ENCODE data around the gene COX8A. TPM values are rescaled to one million over a fixed set of nuclear protein-coding genes. Genes with fewer than 3 reads are reported as not detected.
A peak's percentile ranks its signal among the peaks of the same experiment; 100 is the strongest.

Gene COX8A
- total and polyA plus RNA-seq, 2 of the 13 experiments (the other 11 are each of a cell fraction or from before 2014, with no cell fraction given) = 202 to 406 TPM

- TF ChIP-seq SKIL (CRISPR knock-in tag; IDR thresholded peaks at IDR 0.05; ENCODE audit: borderline replicate concordance) = peak; percentile 67
- TF ChIP-seq FUBP1 (CRISPR knock-in tag; IDR thresholded peaks at IDR 0.05; ENCODE audit: borderline replicate concordance) = 0 out of 2 replicates have a peak, but pooled peaks have one; percentile 49
- TF ChIP-seq FLYWCH1 (CRISPR knock-in tag; IDR thresholded peaks at IDR 0.05) = no peak
- peak; percentile 61; the same call in 1 of the 2 replicates for TF ChIP-seq ATF7-NPFF (CRISPR knock-in tag; IDR thresholded peaks at IDR 0.05; ENCODE audit: low read depth)
- no peak for TF ChIP-seq ZNF775 (CRISPR knock-in tag; IDR thresholded peaks at IDR 0.05; ENCODE audit: borderline replicate concordance)
- no peak for TF ChIP-seq ZNF577 (CRISPR knock-in tag; IDR thresholded peaks at IDR 0.05; ENCODE audit: borderline replicate concordance, low read depth)
- TF ChIP-seq HBP1 (CRISPR knock-in tag; IDR thresholded peaks at IDR 0.05; ENCODE audit: low read depth) = peak; percentile 8; the same call in 1 of the 2 replicates
- peak; percentile 78 for TF ChIP-seq REPIN1 (CRISPR knock-in tag; IDR thresholded peaks at IDR 0.05; ENCODE audit: borderline replicate concordance, low read depth)
- no peak for TF ChIP-seq SYNCRIP (IDR thresholded peaks at IDR 0.05; ENCODE audit: insufficient read depth, low read depth, low read length)
- TF ChIP-seq ZMYM3 (CRISPR knock-in tag; IDR thresholded peaks at IDR 0.05) = no peak; the same call in 1 of the 2 replicates
- TF ChIP-seq ZBTB7B (CRISPR knock-in tag; IDR thresholded peaks at IDR 0.05) = peak; percentile 74; the same call in 1 of the 2 replicates
- TF ChIP-seq ZBTB20 (CRISPR knock-in tag; IDR thresholded peaks at IDR 0.05; ENCODE audit: borderline replicate concordance, low read depth) = peak; percentile 48; the same call in 1 of the 2 replicates
- TF ChIP-seq ARID4A (CRISPR knock-in tag; IDR thresholded peaks at IDR 0.05; ENCODE audit: borderline replicate concordance) = peak; percentile 68
- peak; percentile 87 for TF ChIP-seq RXRA (CRISPR knock-in tag; IDR thresholded peaks at IDR 0.05)
- TF ChIP-seq CBX5 (CRISPR knock-in tag; IDR thresholded peaks at IDR 0.05; ENCODE audit: borderline replicate concordance) = peak; percentile 55; the same call in 1 of the 2 replicates
- no peak; the same call in 1 of the 2 replicates for TF ChIP-seq NKX3-1 (CRISPR knock-in tag; IDR thresholded peaks at IDR 0.05)
Observed at GRCh38 chr11:64007629-64008282, 33.3 kb downstream of the COX8A start (continued).

Data from HepG2 (cell line).